Upper lobe of left lung (tissue), 6 donors: ENCODE measurements around the gene CCDC89. TPM values are rescaled to one million over a fixed set of nuclear protein-coding genes. Genes with fewer than 3 reads are reported as not detected.

Source experiments
- ATAC-seq, 2 donors: fragments of 200-7000 bp; cut with Tn5 transposase; one replicate each; pipeline ENCODE4 v1.9.1; 2022; ENCODE audit warnings: mild to moderate bottlenecking in 2 of 2, moderate library complexity in 2 of 2; ENCODE audit not compliant: low FRiP score in 2 of 2
- DNase-seq, 2 donors: peaks; one replicate each; pipeline ENCODE4 v3.0.0-alpha.2; 2019 to 2020
- H3K27ac ChIP-seq, 4 donors: fragments of 200-600 bp; sonication (generic); one replicate each; pipeline ENCODE4 v1.5.1; 2016 to 2019
- H3K27me3 ChIP-seq, 4 donors: fragments of 200-600 bp; sonication (generic); one replicate each; pipeline ENCODE4 v1.5.1; 2017 to 2019
- H3K36me3 ChIP-seq, 4 donors: fragments of 200-600 bp; sonication (generic); one replicate each; pipeline ENCODE4 v1.5.1; 2016 to 2019
- H3K4me1 ChIP-seq, 4 donors: fragments of 200-600 bp; sonication (generic); one replicate each; pipeline ENCODE4 v1.5.1; 2018 to 2019
- H3K4me3 ChIP-seq, 4 donors: fragments of 200-600 bp; sonication (generic); one replicate each; pipeline ENCODE4 v1.5.1; 2017 to 2019; ENCODE audit warnings: mild to moderate bottlenecking in 2 of 4, moderate library complexity in 1 of 4
- H3K9me3 ChIP-seq, 4 donors: fragments of 200-600 bp; sonication (generic); one replicate each; pipeline ENCODE4 v1.5.1; 2018 to 2019
- EP300 ChIP-seq, 4 donors: sonication (generic); formaldehyde crosslinking; IDR thresholded peaks; one replicate each; pipeline ENCODE4 v1.5.1; 2017; ENCODE audit warnings: antibody characterized with exemption in 4 of 4, control low read depth in 2 of 4
- POLR2A ChIP-seq, 4 donors: fragments of 450-650 bp; IDR thresholded peaks; one replicate each; pipeline ENCODE4 v1.5.1; 2016 to 2017; ENCODE audit warnings: antibody characterized with exemption in 4 of 4, mild to moderate bottlenecking in 2 of 4
- POLR2AphosphoS5 ChIP-seq, 2 donors: sonication (generic); formaldehyde crosslinking; IDR thresholded peaks; one replicate each; pipeline ENCODE4 v1.5.1; 2017; ENCODE audit warnings: antibody characterized with exemption in 2 of 2
- WGBS, 2 donors: methylation state at CpG; one replicate each; pipeline ENCODE4 v1.1.5; 2017 to 2018; 5-methylcytosine and 5-hydroxymethylcytosine counted together
- total RNA-seq, 6 donors: library from RNA; depleted of rRNA in 4 of 6; stranded (reverse); fragments of >200 nt in 4 of 6; gene quantifications; one replicate each; pipeline versions ENCODE4 v1.1.0 to v1.2.1, GENCODE V29; 2016 to 2021
- TF ChIP-seq, protein P1 (sequence below), 6 experiments: fragments of 450-650 bp in 4 of 6; fragments of 200-600 bp in 2 of 6; sonication (generic) in 2 of 6; IDR thresholded peaks; one replicate each; pipeline ENCODE4 v1.5.1; 2016 to 2019; ENCODE audit warnings: antibody characterized with exemption in 6 of 6
- donor health status: DM: no; HTN: no; CAD: no; lungs with moderate emphysema.
- donor health status: DM: no; HTN: yes; CAD: no; lungs with severe emphysema.

The CCDC89 gene
- total RNA-seq, 6 donors from 2014 or later: 0.46 to 14.7 (median 2.8) TPM

DNA sequence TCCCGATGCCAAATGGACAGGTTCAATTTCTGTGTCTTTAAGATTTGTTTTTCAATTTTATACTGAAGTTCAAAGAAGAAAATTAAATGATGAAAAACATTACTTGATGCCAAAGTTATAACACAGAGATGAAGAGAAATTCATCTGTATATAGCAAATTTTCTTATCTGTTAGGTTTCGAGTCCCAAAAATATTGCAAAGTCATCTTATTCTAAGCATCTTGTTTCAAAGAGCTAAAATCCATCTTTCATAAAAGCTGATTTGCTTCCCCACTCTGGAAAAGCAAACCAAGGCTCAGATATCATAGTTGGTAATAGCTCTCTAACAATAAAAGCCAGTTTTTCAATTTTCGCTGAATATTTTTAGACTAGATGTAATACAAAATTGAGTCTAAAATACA lies 19.0 kb upstream of the CCDC89 start:
- DNase-seq: no peak
- TF ChIP-seq POLR2A (IDR thresholded peaks at IDR 0.05) (no peak), POLR2AphosphoS5 (IDR thresholded peaks at IDR 0.05) (no peak)
- TF ChIP-seq, protein P1, sequence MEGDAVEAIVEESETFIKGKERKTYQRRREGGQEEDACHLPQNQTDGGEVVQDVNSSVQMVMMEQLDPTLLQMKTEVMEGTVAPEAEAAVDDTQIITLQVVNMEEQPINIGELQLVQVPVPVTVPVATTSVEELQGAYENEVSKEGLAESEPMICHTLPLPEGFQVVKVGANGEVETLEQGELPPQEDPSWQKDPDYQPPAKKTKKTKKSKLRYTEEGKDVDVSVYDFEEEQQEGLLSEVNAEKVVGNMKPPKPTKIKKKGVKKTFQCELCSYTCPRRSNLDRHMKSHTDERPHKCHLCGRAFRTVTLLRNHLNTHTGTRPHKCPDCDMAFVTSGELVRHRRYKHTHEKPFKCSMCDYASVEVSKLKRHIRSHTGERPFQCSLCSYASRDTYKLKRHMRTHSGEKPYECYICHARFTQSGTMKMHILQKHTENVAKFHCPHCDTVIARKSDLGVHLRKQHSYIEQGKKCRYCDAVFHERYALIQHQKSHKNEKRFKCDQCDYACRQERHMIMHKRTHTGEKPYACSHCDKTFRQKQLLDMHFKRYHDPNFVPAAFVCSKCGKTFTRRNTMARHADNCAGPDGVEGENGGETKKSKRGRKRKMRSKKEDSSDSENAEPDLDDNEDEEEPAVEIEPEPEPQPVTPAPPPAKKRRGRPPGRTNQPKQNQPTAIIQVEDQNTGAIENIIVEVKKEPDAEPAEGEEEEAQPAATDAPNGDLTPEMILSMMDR (IDR thresholded peaks at IDR 0.05): no peak
- H3K9me3 ChIP-seq: no peaks in the 10 kb centered on the region
- no peak overlapping the region for H3K27ac ChIP-seq
- H3K4me1 ChIP-seq: peaks cover 0 to 6% (median under 1%) of the 10 kb centered on the region in 4 donors
- ATAC-seq: no peak
- no peaks in the 10 kb centered on the region for H3K27me3 ChIP-seq
- H3K36me3 ChIP-seq: no peaks in the 10 kb centered on the region
- 94 to 97% methylated on average over 3 of the region's 3 CpGs for WGBS, 2 donors
- no peak overlapping the region for H3K4me3 ChIP-seq

DNA sequence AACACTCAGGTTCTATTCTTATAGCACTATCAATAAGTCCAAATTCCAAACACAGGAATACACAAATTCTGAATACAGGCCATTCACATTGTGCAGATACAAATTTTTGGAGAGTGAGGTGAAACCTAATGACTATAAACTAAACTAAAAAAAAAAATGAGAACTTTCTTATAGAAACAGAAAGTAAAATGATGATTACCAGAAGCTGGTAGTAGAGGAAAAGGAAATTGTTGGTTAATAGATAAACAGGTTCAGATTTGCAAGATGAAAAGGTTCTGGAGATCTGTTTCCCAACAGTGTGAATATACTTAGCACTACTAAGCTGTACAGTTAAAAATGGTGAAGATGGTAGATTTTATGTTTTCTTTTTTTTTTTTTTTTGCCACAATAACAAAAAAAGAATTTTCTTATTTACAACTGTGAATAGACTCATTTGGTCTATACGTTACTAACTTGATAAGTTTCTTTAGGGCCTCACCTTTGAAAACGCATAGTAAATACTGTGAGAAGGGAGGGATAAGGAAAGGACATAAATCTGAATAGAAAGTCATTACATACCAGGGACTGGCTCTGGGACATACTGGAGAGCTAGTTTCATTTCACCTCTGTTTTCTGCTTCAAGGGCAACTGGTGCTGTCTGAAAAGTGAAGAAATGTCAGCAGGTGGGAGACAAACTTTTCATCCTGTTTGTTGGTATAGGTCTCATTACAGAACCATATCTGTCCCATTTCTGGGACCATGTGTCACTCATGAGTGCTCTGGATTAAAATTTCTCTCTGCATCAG lies 14.2 kb upstream of the CCDC89 start:
- 70 to 81% methylated on average over 2 of the region's 2 CpGs for WGBS, 2 donors
- TF ChIP-seq POLR2AphosphoS5 (IDR thresholded peaks at IDR 0.05) (no peak), EP300 (IDR thresholded peaks at IDR 0.05) (no peak), POLR2A (IDR thresholded peaks at IDR 0.05) (no peak)
- TF ChIP-seq, protein P1 (IDR thresholded peaks at IDR 0.05): no peak
- no peak overlapping the region for H3K4me3 ChIP-seq
- ATAC-seq (no peak), DNase-seq (no peak)
- no peaks in the 10 kb centered on the region for H3K36me3 ChIP-seq
- no peaks in the 10 kb centered on the region for H3K9me3 ChIP-seq
- no peak overlapping the region for H3K27ac ChIP-seq
- H3K4me1 ChIP-seq: peaks cover 0 to 10% (median 3%) of the 10 kb centered on the region in 4 donors
- H3K27me3 ChIP-seq: no peaks in the 10 kb centered on the region

DNA sequence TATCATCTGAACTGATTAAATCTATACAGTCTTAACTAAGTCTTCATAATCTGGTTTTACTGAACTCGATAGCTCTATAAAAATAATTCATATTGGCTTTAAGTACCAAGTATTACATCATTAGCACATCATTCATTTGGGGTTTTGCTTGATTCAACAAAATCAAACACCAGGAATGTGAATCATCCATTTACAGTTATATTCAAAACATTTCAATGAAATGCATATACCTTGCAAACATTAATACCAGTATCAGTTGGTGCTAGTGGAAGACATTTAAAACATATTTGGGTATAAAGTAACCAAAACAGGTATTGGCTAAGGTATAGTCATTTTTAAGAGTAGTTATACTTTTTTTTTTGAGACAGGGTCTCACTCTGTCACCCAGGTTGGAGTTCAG lies 12.2 kb upstream of the CCDC89 start:
- Histone ChIP-seq H3K9me3 (no peaks in the 10 kb centered on the region), H3K36me3 (peaks cover 0 to under 1% (median 0%) of the 10 kb centered on the region in 4 donors), H3K4me3 (no peak overlapping the region), H3K4me1 (peaks cover 0 to 10% (median 3%) of the 10 kb centered on the region in 4 donors), H3K27ac (no peak overlapping the region), H3K27me3 (no peaks in the 10 kb centered on the region)
- no peak for TF ChIP-seq POLR2A (IDR thresholded peaks at IDR 0.05)
- TF ChIP-seq EP300 (IDR thresholded peaks at IDR 0.05): no peak
- TF ChIP-seq POLR2AphosphoS5 (IDR thresholded peaks at IDR 0.05): no peak
- TF ChIP-seq, protein P1 (IDR thresholded peaks at IDR 0.05): no peak
- ATAC-seq (no peak), DNase-seq (no peak)
- 77 to 87% methylated on average over 1 of the region's 1 CpG for WGBS, 2 donors

DNA sequence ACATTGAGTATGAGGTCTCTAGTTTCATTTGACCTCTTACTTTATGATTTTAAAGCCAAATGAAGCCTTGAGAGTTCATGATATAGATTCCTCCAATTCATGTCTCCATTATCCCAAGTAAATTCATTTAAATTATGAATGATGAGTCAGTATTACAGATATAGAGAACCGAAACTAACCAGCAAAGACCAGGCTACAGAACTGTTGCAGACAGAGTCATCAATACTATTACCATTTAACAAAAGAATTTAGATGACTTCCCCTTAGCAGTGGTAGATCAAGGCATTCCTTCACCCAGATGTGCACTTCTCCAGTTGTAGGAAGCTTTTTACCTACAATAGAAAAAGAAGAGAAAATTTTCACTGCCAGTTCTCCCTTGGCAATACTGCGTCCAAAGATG lies 11.8 kb upstream of the CCDC89 start:
- Histone ChIP-seq H3K9me3 (no peaks in the 10 kb centered on the region), H3K27ac (no peak overlapping the region), H3K36me3 (peaks cover 0 to 2% (median 0%) of the 10 kb centered on the region in 4 donors), H3K4me3 (no peak overlapping the region), H3K27me3 (no peaks in the 10 kb centered on the region), H3K4me1 (peaks cover 0 to 10% (median 3%) of the 10 kb centered on the region in 4 donors)
- ATAC-seq (no peak), DNase-seq (no peak)
- TF ChIP-seq POLR2A (IDR thresholded peaks at IDR 0.05) (no peak), POLR2AphosphoS5 (IDR thresholded peaks at IDR 0.05) (no peak), EP300 (IDR thresholded peaks at IDR 0.05) (no peak)
- TF ChIP-seq, protein P1 (IDR thresholded peaks at IDR 0.05): no peak
- WGBS, 2 donors: 96 to 98% methylated on average over 2 of the region's 2 CpGs

DNA sequence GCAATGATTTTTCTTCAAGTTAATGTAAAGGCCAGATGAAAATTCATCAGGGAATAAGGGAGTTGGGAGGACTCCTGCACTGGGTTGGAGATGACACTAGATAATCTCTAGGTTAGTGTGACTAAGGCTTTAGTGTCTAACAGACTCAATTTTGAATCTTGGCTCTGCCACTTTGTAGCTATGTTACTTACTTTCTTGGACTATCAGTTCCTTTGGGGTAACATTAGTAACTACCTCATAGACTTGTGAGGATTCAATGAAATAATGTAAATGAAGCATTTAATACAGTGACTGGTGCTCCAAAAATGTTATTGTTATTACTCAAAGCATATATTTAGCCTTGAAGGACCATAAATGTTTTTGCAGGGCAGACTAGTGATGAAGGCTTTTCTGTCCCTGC lies 9.6 kb upstream of the CCDC89 start:
- no peaks in the 10 kb centered on the region for H3K27me3 ChIP-seq
- no peak for ATAC-seq
- H3K4me1 ChIP-seq: peaks cover 0 to 10% (median 3%) of the 10 kb centered on the region in 4 donors
- H3K27ac ChIP-seq: no peak overlapping the region
- no peak overlapping the region for H3K4me3 ChIP-seq
- DNase-seq: no peak
- H3K36me3 ChIP-seq: peaks cover 0 to 2% (median 0%) of the 10 kb centered on the region in 4 donors
- H3K9me3 ChIP-seq: no peaks in the 10 kb centered on the region
- TF ChIP-seq POLR2A (IDR thresholded peaks at IDR 0.05): no peak
- no peak for TF ChIP-seq POLR2AphosphoS5 (IDR thresholded peaks at IDR 0.05)
